Spleen (tissue), 11 donors: ENCODE results near the gene BTBD16. TPM values are rescaled to one million over a fixed set of nuclear protein-coding genes. Genes with fewer than 3 reads are reported as not detected.

Source experiments
- DNase-seq: peaks from one replicate; pipeline ENCODE4 v3.0.0-alpha.2; 2020
- H3K27ac ChIP-seq, 8 donors: fragments of 200-600 bp; sonication (generic) in 7 of 8; 1 replicate in 4 of 8; 2 replicates in 4 of 8; pipeline versions ENCODE4 v1.5.0 to v1.8.0; 2016 to 2021; ENCODE audit warnings: inconsistent platforms in 4 of 8, mild to moderate bottlenecking in 4 of 8, moderate library complexity in 1 of 8
- H3K27me3 ChIP-seq, 7 donors: fragments of 200-600 bp; sonication (generic) in 6 of 7; replicated peaks in 1 of 7; 1 replicate in 4 of 7; 2 replicates in 3 of 7; pipeline versions ENCODE4 v1.5.0 to v1.8.0; 2016 to 2021; ENCODE audit warnings: inconsistent platforms in 3 of 7, mild to moderate bottlenecking in 1 of 7
- H3K36me3 ChIP-seq, 6 donors: fragments of 200-600 bp; sonication (generic) in 5 of 6; 1 replicate in 4 of 6; 2 replicates in 2 of 6; pipeline versions ENCODE4 v1.5.0 to v1.8.0; 2016 to 2021; ENCODE audit warnings: inconsistent platforms in 2 of 6
- H3K4me1 ChIP-seq, 6 donors: fragments of 200-600 bp; sonication (generic) in 5 of 6; 1 replicate in 3 of 6; 2 replicates in 3 of 6; pipeline versions ENCODE4 v1.5.0 to v1.8.0; 2016 to 2021; ENCODE audit warnings: inconsistent platforms in 3 of 6
- H3K4me3 ChIP-seq, 8 donors: fragments of 200-600 bp; sonication (generic) in 7 of 8; 1 replicate in 4 of 8; 2 replicates in 4 of 8; pipeline versions ENCODE4 v1.5.0 to v1.8.0; 2016 to 2021; ENCODE audit warnings: inconsistent platforms in 4 of 8, mild to moderate bottlenecking in 4 of 8, moderate library complexity in 2 of 8
- H3K9me3 ChIP-seq, 8 donors: fragments of 200-600 bp; sonication (generic) in 7 of 8; 1 replicate in 4 of 8; 2 replicates in 4 of 8; pipeline versions ENCODE4 v1.5.0 to v1.8.0; 2016 to 2021; ENCODE audit warnings: inconsistent platforms in 4 of 8
- POLR2A ChIP-seq, 3 donors: fragments of 450-650 bp; IDR thresholded peaks; one replicate each; pipeline ENCODE4 v1.5.1; 2017; ENCODE audit warnings: antibody characterized with exemption in 3 of 3, mild to moderate bottlenecking in 1 of 3
- POLR2AphosphoS5 ChIP-seq, 3 donors: sonication (generic); formaldehyde crosslinking; IDR thresholded peaks; one replicate each; pipeline ENCODE4 v1.5.1; 2017; ENCODE audit warnings: antibody characterized with exemption in 3 of 3
- WGBS, 5 donors: extraction: QIAGEN DNeasy Blood & Tissue Kit in 3 of 5; methylation state at CpG; one replicate each; pipeline versions ENCODE4 v1.1.5 to v1.1.7; 2013 to 2018; 5-methylcytosine and 5-hydroxymethylcytosine counted together
- intact Hi-C: fragments of 100-400 bp; cut with DNase I; formaldehyde crosslinking; loops from one replicate; pipeline ENCODE4 v1.15.0; 2023; ENCODE audit warnings: low total_unique reads
- polyA plus RNA-seq, 3 donors: library from polyadenylated mRNA; stranded (reverse); fragments of 200-250 nt; gene quantifications; one replicate each; pipeline ENCODE4 v1.2.1, GENCODE V29; 2013
- total RNA-seq, 7 donors: library from RNA; depleted of rRNA in 3 of 7; stranded (reverse); fragments of >200 nt in 3 of 7; fragmentation: NEBNext Ultra II Directional in 4 of 7; extraction: Animal tissue kit (Norgen Biotek cat#: 25700) in 4 of 7; gene quantifications; one replicate each; pipeline versions ENCODE4 v1.1.0 to v1.2.1, GENCODE V29; 2016 to 2021
- TF ChIP-seq, protein P1 (sequence below), 11 experiments: fragments of 200-600 bp in 7 of 11; fragments of 450-650 bp in 4 of 11; sonication (generic) in 4 of 11; IDR thresholded peaks in 8 of 11; conservative IDR thresholded peaks in 3 of 11; 1 replicate in 7 of 11; 2 replicates in 4 of 11; pipeline versions ENCODE4 v1.4.0 to v1.8.0; 2016 to 2021; ENCODE audit warnings: antibody characterized with exemption in 11 of 11, inconsistent platforms in 4 of 11, mild to moderate bottlenecking in 1 of 11
- donor health status: healthy with polysubstance abuse.
- donor health status: DM: no; HTN: no; CAD: no; lungs with moderate emphysema.
- donor health status: DM: no; HTN: no; CAD: no.
- donor health status: Bipolar disorder and iron deficiency.
- donor health status: healthy.
- donor health status: DM: no; HTN: no; CAD: no.
- donor health status: DM: yes; HTN: yes; CAD: no.

The BTBD16 gene
- total and polyA plus RNA-seq, 10 donors, result 0.04 to 0.10 TPM; not detected in 8

DNA sequence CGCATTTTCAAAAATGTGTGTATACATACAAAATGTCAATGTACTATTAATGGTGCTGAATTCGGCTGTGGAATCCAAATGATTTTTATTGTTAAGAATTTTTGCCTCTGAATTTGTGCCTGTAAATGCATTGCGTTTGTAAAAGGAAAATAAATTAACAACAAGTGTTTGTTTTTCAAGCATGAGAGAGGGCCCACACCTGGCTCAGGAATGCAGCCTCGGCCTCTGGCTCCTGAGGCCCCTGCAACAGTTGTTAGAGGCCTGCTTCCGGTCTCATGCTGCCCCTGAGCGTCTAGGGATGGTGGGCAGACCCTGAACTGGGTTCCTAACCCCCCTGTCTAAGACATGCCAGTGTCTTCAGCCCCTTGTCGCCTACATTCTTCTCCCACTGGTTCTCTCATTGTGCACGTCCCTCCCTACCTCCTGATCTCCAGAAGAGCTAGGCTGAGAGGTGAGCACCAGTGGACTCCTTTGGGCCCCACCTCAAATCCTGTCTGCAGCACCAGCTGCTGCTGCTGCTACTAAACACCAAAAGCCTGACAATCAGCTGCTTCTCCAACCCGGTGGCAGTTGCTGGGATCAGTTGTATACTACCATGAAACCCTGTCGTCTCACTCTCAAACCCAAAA lies 1.9 kb upstream of the BTBD16 start:
- Histone ChIP-seq H3K27ac (no peak overlapping the region), H3K36me3 (no peaks in the 10 kb centered on the region), H3K9me3 (no peaks in the 10 kb centered on the region), H3K27me3 (peaks cover 0 to 24% (median 0%) of the 10 kb centered on the region in 7 donors), H3K4me1 (no peaks in the 10 kb centered on the region), H3K4me3 (no peak overlapping the region)
- TF ChIP-seq, protein P1, sequence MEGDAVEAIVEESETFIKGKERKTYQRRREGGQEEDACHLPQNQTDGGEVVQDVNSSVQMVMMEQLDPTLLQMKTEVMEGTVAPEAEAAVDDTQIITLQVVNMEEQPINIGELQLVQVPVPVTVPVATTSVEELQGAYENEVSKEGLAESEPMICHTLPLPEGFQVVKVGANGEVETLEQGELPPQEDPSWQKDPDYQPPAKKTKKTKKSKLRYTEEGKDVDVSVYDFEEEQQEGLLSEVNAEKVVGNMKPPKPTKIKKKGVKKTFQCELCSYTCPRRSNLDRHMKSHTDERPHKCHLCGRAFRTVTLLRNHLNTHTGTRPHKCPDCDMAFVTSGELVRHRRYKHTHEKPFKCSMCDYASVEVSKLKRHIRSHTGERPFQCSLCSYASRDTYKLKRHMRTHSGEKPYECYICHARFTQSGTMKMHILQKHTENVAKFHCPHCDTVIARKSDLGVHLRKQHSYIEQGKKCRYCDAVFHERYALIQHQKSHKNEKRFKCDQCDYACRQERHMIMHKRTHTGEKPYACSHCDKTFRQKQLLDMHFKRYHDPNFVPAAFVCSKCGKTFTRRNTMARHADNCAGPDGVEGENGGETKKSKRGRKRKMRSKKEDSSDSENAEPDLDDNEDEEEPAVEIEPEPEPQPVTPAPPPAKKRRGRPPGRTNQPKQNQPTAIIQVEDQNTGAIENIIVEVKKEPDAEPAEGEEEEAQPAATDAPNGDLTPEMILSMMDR (IDR thresholded peaks at IDR 0.05 in 8 of 11, conservative IDR thresholded peaks at IDR 0.05 in 3 of 11), result no peak
- TF ChIP-seq POLR2A (IDR thresholded peaks at IDR 0.05) (no peak), POLR2AphosphoS5 (IDR thresholded peaks at IDR 0.05) (no peak)
- peak; percentile 44 for DNase-seq
- 72 to 83% (median 80%) methylated on average over 10 of the region's 10 CpGs for WGBS, 5 donors
- intact Hi-C loops, result no loop called here

DNA sequence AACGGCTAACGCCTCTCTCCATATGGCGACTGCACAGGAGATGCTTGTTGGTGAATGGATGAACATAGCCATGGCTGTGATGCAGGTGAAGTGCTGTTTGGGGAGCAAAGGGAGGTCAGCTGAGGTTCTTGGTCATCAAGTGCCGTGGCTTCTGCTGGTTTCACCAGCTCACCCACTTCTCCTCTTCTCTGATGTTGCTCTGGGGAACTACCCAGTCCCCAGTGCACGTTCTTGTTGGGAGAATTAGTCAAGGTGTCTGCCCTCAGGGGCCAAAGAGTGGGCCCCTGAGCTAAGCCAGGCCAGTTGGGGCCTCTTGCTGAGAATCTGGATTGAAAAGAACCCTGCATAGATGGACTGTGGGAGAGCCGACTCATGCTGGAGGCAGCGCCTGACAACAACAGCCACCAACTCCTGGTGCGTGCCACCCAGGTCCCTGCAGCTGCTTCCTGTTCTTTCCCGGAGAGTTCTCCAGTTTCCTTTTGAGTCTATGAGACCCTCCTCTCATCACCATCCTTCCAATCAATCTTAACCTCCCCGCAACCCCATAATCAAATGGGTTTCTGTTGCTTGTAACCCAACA lies 3.0 kb downstream of the BTBD16 start:
- WGBS, 5 donors, result 68 to 79% (median 72%) methylated on average over 9 to 10 of the region's 10 CpGs
- H3K27me3 ChIP-seq, result peaks cover 0 to 9% (median 0%) of the 10 kb centered on the region in 7 donors
- TF ChIP-seq, protein P1 (IDR thresholded peaks at IDR 0.05 in 8 of 11, conservative IDR thresholded peaks at IDR 0.05 in 3 of 11), result no peak
- TF ChIP-seq POLR2AphosphoS5 (IDR thresholded peaks at IDR 0.05) (no peak), POLR2A (IDR thresholded peaks at IDR 0.05) (no peak)
- no peaks in the 10 kb centered on the region for H3K36me3 ChIP-seq
- no peak overlapping the region for H3K4me3 ChIP-seq
- no peaks in the 10 kb centered on the region for H3K9me3 ChIP-seq
- intact Hi-C loops, result no loop called here
- H3K4me1 ChIP-seq, result no peaks in the 10 kb centered on the region
- peak; percentile 54 for DNase-seq
- no peak overlapping the region for H3K27ac ChIP-seq

DNA sequence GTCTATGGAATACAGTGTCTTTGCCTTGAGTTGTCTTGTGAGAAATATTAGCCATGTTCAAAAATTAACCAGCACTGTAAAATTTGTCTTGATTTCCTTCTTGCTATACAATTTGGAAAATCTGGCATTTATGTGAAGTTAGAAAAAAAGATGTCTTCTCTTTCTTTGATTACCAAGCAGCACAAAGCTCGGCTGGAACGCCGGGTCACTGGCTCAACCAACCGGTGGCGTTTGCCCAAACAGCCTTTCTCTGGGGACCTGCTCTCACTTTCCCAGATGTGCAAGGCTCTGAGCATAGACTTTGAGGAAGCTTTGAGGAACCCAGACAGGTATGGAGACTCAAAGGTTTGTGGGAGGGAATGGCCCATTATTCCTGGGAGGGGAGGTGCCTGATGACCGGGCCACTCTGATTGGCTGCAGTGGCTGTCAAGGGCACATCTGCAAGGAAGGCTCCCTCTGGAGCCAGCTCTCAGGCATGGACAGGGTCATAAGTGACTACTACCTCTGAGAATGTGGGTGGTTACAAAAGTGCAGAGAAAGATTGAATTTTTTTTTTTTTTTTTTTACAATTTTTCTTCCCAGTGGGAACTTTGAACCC lies 5.6 kb downstream of the BTBD16 start:
- intact Hi-C loops, result no loop called here
- Histone ChIP-seq H3K4me1 (no peaks in the 10 kb centered on the region), H3K36me3 (no peaks in the 10 kb centered on the region), H3K9me3 (no peaks in the 10 kb centered on the region), H3K4me3 (no peak overlapping the region), H3K27ac (no peak overlapping the region), H3K27me3 (peaks cover 0 to 8% (median 0%) of the 10 kb centered on the region in 7 donors)
- 85 to 96% (median 95%) methylated on average over 6 of the region's 6 CpGs for WGBS, 5 donors
- no peak for DNase-seq
- TF ChIP-seq POLR2A (IDR thresholded peaks at IDR 0.05) (no peak), POLR2AphosphoS5 (IDR thresholded peaks at IDR 0.05) (no peak)
- TF ChIP-seq, protein P1 (IDR thresholded peaks at IDR 0.05 in 8 of 11, conservative IDR thresholded peaks at IDR 0.05 in 3 of 11), result no peak

DNA sequence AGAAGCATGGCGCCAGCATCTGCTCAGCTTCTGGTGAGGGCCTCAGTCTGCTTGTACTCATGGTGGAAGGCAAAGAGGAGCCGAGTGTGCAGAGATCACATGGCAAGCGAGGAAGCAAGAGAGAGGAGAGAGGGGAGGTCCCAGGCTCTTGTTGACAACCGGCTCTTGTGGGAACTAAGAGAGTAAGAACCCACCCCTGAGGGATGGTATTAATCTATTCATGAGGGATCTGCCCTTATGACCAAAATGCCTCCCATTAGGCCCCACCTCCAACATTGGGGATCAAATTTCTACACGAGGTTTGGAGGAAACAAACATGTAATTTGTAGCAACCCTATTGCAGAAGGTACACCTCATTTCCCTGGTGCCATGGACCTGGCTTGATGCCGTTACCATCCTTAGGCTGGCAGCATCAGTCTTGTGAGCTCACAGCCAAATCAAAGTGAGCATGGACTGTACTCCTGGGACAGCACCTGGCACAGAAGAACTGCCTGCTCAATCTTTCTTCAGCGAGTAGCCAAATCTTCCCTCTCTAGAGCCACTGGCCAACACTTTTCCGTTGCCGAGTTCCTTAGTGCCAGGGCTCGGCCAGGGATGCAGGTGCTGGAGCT lies 6.5 kb downstream of the BTBD16 start:
- H3K9me3 ChIP-seq, result no peaks in the 10 kb centered on the region
- H3K27me3 ChIP-seq, result peaks cover 0 to 8% (median 0%) of the 10 kb centered on the region in 7 donors
- H3K4me3 ChIP-seq, result no peak overlapping the region
- no peaks in the 10 kb centered on the region for H3K36me3 ChIP-seq
- no peak overlapping the region for H3K27ac ChIP-seq
- DNase-seq, result no peak
- WGBS, 5 donors, result 74 to 89% (median 77%) methylated on average over 10 of the region's 10 CpGs
- no peak for TF ChIP-seq POLR2AphosphoS5 (IDR thresholded peaks at IDR 0.05)
- TF ChIP-seq POLR2A (IDR thresholded peaks at IDR 0.05), result no peak
- TF ChIP-seq, protein P1 (IDR thresholded peaks at IDR 0.05 in 8 of 11, conservative IDR thresholded peaks at IDR 0.05 in 3 of 11), result no peak
- intact Hi-C loops, result no loop called here
- H3K4me1 ChIP-seq, result no peaks in the 10 kb centered on the region
